Epithelial cell of esophagus (primary cell): Measurements from ENCODE around the gene SLC2A2.

Experiments
- DNase-seq: peaks from one replicate; pipeline ENCODE4 v3.0.0; 2010; ENCODE audit warnings: low read depth
- H3K4me3 ChIP-seq: 2 replicates; pipeline ENCODE4 v1.5.1; 2011; ENCODE audit warnings: mild to moderate bottlenecking, low read length, control low read depth
- CTCF ChIP-seq: IDR thresholded peaks from 2 replicates; pipeline ENCODE4 v1.5.1; 2011; ENCODE audit warnings: low read depth, mild to moderate bottlenecking, low read length, control low read depth, inconsistent platforms; ENCODE audit not compliant: insufficient read depth; ENCODE audit errors: missing control alignments

The SLC2A2 gene

GRCh38 chr3:171059978-171060377 lies 33.5 kb upstream of the SLC2A2 start:
- DNase-seq: no peak
- no peak for TF ChIP-seq CTCF
- no peak overlapping the region for H3K4me3 ChIP-seq

GRCh38 chr3:171058873-171059603 lies 32.5 kb upstream of the SLC2A2 start:
- H3K4me3 ChIP-seq: no peak overlapping the region
- no peak for TF ChIP-seq CTCF
- DNase-seq: no peak

GRCh38 chr3:171058058-171058457 lies 31.5 kb upstream of the SLC2A2 start:
- no peak overlapping the region for H3K4me3 ChIP-seq
- no peak for DNase-seq
- no peak for TF ChIP-seq CTCF

GRCh38 chr3:171057072-171057471 lies 30.6 kb upstream of the SLC2A2 start:
- H3K4me3 ChIP-seq: no peak overlapping the region
- no peak for DNase-seq
- TF ChIP-seq CTCF: no peak

GRCh38 chr3:171056528-171056927 lies 30.0 kb upstream of the SLC2A2 start:
- DNase-seq: peak; percentile 63
- H3K4me3 ChIP-seq: no peak overlapping the region
- no peak for TF ChIP-seq CTCF

GRCh38 chr3:171055336-171056178 lies 29.0 kb upstream of the SLC2A2 start:
- no peak for TF ChIP-seq CTCF
- no peak overlapping the region for H3K4me3 ChIP-seq
- peak; percentile 32 for DNase-seq
